Left kidney (tissue), 8 donors: ENCODE results near the gene PHLPP1. TPM values are rescaled to one million over a fixed set of nuclear protein-coding genes. Genes with fewer than 3 reads are reported as not detected.
"Not testable (repeated sequence)": the region's sequence is repeated elsewhere in the genome, so short reads cannot be mapped to it uniquely, and the experiment has no call there.

ENCODE experiments used
- DNase-seq: peaks from one replicate; pipeline ENCODE4 v3.0.0-alpha.2; 2013
- long read RNA-seq, 8 donors: transcript quantifications; one replicate each; lab custom pipeline, GENCODE V29; 2026
- polyA plus RNA-seq: library from polyadenylated mRNA; unstranded; fragments of 120-200 nt; gene quantifications from one replicate; pipeline ENCODE4 v1.2.1, GENCODE V29; 2013; ENCODE audit not compliant: insufficient read length

PHLPP1 gene
- 17.9 TPM for polyA plus RNA-seq
- long read RNA-seq, donor 1 = 0 reads
- long read RNA-seq, donor 2, full-length matches to known transcripts = 1 of 1 reads
- long read RNA-seq, donor 2, partial matches to known transcripts = 0 of 1 reads
- long read RNA-seq, donor 2, other reads (novel, unspliced or antisense) = 0 of 1 reads
- long read RNA-seq, donor 3, full-length matches to known transcripts = 2 of 2 reads
- long read RNA-seq, donor 3, partial matches to known transcripts = 0 of 2 reads
- long read RNA-seq, donor 3, other reads (novel, unspliced or antisense) = 0 of 2 reads
- long read RNA-seq, donor 4 = 0 reads
- long read RNA-seq, donor 5, full-length matches to known transcripts = 1 of 1 reads
- long read RNA-seq, donor 5, partial matches to known transcripts = 0 of 1 reads
- long read RNA-seq, donor 5, other reads (novel, unspliced or antisense) = 0 of 1 reads
- long read RNA-seq, donor 6, full-length matches to known transcripts = 1 of 1 reads
- long read RNA-seq, donor 6, partial matches to known transcripts = 0 of 1 reads
- long read RNA-seq, donor 6, other reads (novel, unspliced or antisense) = 0 of 1 reads
- long read RNA-seq, donor 7, full-length matches to known transcripts = 3 of 9 reads
- long read RNA-seq, donor 7, partial matches to known transcripts = 6 of 9 reads
- long read RNA-seq, donor 7, other reads (novel, unspliced or antisense) = 0 of 9 reads
- long read RNA-seq, donor 8 = 0 reads

DNA sequence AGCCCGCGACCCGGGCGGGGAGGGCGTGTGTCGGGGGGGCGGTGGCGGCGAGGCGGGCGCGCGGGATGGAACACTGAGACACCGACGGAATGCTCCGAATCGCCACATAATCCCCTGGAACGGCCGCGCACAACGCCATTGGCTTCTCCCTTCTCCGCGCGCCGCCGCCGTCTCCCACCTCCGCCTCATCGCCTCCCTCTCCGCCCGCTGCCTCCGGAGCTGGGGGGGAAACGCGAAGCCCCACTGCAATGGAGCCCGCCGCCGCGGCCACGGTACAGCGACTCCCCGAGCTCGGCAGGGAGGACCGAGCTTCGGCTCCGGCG is at the start of gene PHLPP1:
TSS of gene PHLPP1 (plus strand) at position 106 of the 323 bp plus-strand sequence. CDS start at position 249, 143 bp downstream.
- DNase-seq = no peak

DNA sequence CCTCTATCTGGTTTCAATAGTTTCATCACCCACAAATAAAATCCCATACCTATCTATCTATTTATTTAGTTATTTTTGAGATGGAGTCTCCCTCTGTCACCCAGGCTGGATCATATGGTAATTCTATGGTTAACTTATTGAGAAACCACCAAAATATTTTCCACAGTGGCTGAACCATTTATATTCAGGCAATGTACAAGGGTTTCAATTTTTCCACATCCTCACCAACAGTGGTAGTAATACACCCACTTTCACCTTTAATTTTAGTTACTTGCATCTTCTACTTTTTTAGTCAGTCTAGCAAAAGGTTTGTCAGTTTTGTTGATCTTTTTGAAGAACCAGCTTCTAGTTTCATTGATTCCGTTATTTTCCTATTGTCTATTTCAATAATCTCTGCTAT is 46.1 kb upstream of the PHLPP1 start:
- DNase-seq = no peak

DNA sequence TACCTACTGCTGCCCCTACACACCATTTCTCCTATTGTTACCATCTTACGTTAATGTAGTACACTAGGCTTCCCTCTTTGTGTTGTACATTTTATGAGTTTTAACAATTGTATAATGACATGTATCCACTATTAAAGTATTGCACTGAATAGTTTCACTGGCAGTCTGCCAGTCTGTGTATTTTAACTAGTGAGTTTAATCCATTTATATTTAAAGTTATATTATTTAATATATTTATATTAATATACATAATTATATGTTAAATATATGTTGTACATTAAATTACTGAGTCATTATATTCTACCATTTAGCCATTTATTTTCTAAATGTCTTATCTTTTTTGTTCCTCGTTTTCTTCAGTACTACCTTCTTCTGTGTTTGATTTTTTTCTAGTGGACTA is 44.8 kb upstream of the PHLPP1 start:
- no peak for DNase-seq

DNA sequence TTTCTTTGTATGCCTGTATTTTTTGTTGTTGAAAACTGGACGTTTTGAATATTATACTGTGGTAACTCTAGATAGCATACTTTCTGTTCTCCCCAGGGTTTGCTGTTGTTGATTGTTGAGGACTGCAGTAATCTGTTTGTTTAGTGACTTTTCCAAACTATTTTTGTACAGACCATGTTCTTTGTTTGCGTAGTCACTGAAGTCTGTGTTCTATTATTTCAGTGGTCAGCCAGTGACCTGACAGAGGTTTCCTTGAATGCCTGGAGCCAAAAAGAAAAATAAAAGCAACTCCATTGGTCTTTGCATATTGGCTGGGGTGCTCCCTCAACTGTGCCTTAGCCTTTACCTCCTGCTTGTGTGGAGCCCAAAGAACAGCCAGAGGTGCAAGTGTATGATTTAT is 42.7 kb upstream of the PHLPP1 start:
- no peak for DNase-seq

DNA sequence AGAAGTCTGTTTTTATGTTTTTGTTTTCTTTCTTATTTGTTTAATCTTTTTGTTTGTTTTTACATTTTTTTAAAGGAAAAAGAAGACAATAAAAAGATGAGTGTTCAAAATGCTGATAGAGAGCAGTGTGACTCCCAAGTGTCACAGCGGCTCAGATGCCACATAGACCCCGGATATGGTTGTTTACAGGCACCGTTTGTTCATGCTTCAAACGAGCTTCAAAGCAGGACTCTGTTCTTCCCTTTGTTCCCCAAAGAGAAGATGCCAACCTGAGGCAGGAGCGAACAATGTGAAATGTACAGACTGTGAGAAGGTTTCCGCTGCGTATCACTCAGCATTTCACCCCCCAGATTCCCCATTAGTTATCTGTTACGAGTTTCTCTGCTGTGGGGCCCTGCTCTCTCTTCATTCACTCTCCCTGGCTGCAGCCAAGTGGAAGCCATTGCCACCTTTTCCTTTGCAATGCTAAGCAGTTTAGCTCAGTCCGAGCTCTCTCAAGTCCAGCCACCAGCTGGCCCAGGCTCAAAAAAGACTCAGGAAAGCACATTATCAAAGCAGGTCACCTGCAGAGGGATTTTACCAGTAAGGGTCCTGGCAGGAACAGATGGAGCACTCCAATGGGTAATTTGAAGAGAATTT is 36.4 kb upstream of the PHLPP1 start:
- DNase-seq = no peak

DNA sequence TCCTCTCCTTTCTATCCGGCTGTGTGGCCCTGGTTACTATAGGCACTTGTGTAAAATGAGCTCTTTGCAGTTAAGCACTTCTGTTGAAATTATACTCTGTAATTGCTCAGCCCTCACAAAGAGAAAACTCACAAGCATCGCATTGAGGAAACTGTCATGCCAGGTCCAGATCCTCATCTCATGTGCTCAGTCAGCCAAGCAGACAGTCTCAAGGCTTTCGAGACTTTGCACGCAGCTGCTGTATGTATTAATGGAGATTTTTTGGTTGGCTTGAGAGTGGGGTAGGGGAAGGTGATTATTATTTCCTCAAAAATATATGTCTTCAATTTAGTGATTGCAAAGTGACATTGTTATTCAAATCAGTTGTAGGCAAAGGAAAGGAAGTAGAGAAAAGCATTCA is 33.0 kb upstream of the PHLPP1 start:
- DNase-seq = no peak

DNA sequence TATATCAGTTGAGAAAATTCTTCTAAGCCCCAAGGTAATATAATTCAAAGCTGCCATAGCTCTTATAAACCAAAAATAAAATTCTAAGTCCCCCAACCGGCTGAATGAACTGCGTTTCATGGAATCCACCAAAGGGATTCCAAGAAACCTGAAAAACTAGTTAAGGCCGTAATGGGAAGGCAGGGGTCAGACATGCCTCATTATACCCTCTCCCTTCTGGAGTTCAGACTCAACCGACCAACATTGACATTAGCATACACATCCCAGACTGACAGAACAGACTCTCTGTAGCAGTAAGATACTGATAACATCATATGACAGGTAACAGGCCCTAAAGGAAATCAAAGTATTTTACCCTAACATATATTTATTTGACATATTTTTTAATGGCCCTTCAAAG is 31.4 kb upstream of the PHLPP1 start:
- peak; percentile 27 for DNase-seq

DNA sequence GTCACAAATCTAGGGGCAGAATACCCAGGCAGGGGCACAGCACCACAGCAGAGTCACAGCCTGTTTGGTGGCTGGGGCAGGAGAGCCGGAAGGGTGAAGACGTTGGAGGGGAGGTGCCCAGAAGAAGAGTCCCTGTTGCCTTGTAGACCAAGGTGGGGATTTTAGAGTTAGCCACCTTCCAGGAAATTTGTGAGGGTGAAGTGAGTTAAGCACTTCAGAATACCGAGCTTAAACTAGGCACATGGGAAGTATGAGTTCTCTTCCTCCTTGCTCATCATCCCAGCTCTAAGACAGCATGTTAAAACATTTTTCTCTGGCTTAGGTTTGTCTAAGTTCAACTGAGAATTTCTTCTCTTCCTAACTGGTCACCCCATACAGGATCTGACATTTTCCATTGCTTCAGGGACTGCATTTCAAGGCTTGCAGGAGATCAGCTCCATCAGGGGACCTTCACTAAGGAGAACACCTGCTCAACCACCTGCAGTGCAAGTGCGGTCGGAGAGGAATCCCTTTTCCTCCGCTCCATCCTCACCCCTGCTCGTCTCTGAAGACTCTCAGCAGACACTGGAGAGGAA is 26.5 kb upstream of the PHLPP1 start:
- no peak for DNase-seq

DNA sequence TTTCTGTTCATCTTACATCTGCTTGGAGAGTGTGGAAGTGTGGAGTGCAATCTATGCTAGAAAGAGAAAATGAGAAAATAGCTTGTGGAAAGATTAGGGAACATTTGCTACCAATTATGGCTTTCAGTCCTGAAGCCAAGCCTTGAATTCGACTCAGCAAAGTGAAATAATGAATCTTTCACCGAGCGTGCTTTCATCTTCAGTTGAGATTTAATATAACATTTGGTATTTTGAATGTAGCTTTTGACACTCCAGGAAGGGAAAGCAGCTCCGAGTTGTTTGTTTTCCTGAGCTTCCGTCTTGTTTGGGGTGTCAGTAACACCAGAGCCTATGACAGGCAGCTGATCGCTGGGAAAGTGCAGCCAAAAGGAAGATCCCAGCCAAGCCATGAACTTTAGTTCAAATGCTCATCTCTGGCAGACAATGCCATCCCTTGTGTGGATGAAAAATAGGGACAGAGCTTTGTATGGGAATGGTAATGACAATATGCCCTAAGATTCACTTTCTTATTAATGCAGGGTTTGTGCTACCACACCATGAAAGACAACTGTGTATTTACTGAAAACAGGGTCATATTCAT is 25.0 kb upstream of the PHLPP1 start:
- DNase-seq = no peak

DNA sequence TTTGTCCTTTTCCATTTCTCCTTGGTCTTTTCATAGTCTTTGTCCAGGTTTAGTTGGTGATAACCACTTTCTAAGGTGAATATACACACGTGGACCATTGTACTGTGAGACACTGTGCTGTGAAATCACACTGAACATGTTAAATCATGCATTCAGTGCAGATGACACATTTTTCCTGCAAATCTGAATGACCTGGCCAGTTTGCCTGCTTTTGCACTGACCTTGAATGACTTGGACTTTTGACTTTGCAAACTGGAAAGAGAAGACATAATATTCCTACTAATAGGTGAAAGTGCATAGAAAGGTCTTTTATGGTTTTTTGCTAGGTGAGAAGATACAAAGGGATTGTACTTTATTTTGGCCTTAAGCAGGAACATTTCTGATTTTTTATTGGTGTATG is 21.7 kb upstream of the PHLPP1 start:
- DNase-seq = no peak

DNA sequence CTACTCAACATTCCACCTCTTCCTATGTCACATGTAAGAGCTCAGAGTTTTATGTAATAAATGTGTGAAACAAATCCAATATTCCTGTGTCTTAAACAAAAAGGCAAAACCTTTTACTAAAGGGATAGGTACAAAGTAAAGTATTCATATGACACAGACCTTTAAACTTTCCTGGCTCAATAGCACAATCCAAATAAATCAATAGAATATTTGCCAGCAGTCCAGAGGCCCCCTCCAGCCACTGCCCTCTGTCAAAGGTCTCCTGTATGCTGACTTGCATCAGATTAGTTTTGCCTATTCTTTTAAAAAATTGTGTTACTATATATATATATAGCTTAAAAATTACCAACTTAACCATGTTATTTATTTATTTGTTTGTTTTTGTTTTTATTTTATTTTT is 17.7 kb upstream of the PHLPP1 start:
- no peak for DNase-seq

DNA sequence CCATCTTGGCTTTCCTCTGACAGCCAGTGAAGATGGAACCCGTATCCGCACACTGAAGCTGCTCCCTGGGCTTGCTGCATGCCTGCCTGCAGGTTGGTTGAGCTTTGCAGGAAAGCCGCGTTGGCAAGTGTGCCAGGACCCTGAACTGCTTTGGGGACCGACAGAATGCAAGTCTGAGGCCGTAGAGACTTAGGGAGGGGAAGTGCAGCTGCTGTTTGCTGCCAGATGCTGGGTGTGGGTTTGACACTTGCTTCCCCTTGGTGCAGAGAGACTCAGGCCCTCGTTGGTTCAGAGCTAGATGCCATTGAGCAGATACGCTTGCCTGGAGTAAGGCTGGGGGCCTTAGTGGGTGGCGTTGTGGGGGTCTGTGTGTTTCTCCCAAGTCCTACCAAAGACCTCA is 13.1 kb upstream of the PHLPP1 start:
- DNase-seq = no peak

DNA sequence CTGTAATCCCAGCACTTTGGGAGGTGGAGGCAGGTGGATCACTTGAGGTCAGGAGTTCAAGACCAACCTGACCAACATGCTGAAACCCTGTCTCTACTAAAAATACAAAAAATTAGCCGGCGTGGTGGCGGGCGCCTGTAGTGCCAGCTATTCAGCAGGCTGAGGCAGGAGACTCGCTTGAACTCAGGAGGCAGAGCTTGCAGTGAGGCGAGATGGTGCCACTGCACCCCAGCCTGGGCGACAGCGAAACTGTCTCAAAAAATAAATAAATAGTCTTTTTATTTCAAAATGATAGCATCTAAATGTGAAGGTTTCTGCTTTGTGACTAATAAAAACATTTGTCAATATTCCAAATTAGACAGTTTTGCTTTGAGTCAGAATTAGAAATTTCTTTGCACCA is 8.5 kb upstream of the PHLPP1 start:
- not testable (repeated sequence) for DNase-seq

DNA sequence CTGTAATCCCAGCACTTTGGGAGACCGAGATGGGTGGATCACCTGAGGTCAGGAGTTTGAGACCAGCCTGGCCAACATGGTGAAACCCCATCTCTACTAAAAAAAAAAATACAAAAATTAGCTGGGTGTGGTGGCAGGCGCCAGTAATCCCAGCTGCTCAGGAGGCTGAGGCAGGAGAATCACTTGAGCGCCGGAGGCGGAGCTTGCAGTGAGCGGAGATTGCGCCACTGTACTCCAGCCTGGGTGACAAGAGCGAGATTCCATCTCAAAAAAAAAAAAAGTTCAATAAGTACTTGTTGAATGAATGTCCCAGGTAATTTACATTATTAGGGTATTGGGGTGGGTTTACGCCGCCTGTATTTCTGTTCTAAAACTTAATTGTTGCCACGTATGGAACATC is 5.4 kb upstream of the PHLPP1 start:
- not testable (repeated sequence) for DNase-seq

DNA sequence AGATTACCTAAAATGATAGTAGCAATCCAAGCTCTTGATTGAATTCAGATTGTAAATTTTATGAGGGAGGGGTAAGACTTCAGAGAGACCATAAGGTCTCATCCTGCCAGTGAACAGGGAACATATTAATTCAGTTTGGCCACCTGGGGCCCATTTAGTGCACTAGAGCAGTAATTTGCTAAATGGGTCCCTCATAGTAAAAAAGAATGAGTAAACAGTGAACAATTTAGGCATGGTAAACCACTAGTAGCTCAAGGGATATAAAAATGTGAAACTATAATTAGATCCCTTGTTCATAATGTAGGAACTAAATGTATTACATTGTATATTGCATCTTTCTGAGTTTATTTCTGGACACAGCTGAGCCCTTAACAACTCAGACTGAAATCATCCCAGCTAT is 4.9 kb upstream of the PHLPP1 start:
- DNase-seq = no peak

DNA sequence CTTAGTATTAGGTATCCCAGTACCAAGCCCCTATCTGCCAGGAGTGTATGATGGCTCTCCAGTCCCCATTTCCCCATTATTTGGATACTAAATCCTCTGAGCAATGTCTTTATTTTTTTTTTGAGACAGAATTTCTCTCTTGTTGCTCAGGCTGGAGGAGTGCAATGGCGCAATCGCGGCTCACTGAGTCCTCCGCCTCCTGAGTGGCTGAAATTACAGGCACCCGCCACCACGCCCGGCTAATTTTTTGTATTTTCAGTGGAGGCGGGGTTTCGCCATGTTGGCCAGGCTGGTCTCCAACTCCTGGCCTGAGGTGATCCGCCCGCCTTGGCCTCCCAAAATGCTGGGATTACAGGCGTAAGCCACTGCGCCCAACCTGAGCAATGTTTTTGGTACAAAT is 3.6 kb upstream of the PHLPP1 start:
- DNase-seq = no peak

DNA sequence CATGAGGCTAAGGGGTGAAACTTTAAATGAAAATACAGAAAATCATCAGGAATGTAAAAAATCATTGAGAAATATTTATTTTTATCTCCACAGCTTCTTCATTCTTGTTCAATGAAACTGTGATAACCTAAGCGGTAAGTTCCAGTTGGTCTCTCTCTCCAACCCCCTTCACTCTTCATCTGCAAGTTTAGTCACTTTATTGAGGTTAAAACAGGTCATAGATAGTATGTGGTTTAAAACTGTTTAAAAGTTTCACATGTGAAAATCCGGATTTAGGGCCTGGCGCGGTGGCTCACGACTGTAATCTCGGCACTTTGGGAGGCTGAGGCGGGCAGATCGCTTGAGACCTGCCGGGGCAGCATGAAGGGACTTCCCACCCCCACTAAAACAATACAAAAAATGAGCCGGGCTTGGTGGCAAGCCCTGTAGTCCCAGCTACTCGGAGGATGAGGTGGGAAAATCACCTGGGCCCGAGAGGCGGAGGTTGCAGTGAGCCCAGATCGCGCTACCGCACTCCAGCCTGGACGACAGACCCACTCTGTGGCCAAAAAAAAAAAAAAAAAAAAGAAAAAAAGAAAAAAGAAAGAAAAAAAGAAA is 1.6 kb upstream of the PHLPP1 start:
- no peak for DNase-seq

DNA sequence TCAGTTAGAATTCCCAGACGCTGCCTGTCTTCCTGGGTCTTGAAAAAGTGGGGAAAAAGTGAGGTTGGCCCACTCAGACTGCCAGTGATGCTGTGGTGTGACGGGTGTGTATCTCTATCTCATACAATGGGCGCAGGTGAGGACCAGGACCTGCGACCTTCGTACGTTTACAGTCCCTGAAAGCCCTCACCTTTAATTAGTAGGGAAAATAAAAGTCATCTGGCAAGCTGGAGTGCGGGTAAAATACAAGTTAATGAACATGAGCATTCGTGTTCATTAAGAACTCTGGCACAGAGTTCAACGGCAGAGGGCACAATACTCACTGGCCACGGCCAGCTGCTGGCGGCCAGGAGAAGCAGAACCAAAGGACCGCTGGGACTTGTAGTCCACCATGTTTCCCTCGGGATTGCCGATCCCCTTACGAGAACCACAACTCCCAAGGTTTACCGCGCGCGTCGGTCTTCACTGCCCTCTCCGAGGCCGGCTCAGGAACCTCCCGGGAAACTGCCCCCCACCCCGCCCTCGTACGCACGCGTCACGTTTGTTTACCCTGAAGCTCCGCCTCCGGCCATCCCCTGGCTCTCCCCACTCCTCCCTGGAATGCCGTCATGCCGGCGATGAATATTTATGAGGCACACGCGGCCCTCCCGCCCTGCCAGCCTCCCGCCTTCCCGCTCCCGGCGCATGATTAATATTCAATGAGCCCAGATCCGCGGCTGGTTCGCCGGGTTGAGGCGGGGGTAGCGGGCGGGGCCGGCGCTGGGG is 488 bp upstream of the PHLPP1 start:
- peak; percentile 99 for DNase-seq

DNA sequence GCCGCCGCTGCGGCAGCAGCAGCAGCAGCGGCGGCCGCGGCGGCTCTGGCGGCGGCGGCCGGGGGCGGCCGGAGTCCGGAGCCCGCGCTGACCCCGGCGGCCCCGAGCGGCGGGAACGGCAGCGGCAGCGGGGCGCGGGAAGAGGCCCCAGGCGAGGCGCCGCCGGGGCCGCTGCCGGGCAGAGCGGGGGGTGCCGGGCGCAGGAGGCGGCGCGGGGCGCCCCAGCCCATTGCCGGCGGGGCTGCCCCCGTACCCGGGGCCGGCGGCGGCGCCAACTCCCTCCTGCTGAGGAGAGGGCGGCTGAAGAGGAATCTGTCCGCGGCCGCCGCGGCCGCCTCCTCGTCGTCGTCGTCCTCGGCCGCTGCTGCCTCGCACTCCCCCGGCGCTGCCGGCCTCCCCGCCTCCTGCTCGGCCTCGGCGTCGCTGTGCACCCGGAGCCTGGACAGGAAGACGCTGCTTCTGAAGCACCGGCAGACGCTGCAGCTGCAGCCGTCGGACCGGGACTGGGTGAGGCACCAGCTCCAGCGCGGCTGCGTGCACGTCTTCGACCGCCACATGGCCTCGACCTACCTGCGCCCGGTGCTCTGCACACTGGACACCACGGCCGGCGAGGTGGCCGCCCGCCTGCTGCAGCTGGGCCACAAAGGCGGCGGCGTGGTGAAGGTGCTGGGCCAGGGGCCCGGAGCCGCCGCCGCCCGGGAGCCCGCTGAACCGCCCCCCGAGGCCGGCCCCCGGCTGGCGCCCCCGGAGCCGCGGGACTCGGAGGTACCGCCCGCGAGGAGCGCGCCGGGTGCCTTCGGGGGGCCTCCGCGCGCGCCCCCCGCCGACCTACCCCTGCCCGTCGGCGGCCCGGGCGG is 646 bp downstream of the PHLPP1 start:
- peak; percentile 34 for DNase-seq

DNA sequence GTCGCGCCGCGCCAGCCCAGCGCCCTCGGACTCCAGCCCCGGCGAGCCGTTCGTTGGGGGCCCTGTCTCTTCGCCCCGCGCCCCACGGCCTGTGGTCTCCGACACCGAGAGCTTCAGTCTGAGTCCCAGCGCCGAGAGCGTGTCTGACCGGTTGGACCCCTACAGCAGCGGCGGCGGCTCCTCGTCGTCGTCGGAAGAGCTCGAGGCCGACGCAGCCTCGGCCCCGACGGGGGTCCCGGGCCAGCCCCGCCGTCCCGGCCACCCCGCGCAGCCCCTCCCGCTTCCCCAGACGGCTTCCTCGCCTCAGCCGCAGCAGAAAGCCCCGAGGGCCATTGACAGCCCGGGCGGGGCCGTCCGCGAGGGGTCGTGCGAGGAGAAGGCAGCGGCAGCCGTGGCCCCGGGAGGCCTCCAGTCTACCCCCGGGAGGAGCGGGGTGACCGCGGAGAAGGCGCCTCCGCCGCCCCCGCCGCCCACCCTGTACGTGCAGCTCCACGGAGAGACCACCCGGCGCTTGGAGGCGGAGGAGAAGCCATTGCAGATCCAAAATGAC is 1.4 kb downstream of the PHLPP1 start:
- DNase-seq = peak; percentile 33
